ENCODE results near the gene KLHL1. TPM values are rescaled to one million over a fixed set of nuclear protein-coding genes. Genes with fewer than 3 reads are reported as not detected.

The KLHL1 gene
- total and polyA plus RNA-seq, 10 donors = 0.02 TPM; not detected in 9

GRCh38 chr13:69857183-69857821 lies 250.9 kb downstream of the KLHL1 start:
- intact Hi-C loops (cut with DNase I; ENCODE audit: low total_unique reads) = no loop called here
- Histone ChIP-seq H3K9me3 (no peaks in the 10 kb centered on the region), H3K27ac (no peak overlapping the region), H3K4me1 (no peaks in the 10 kb centered on the region), H3K36me3 (no peaks in the 10 kb centered on the region), H3K27me3 (replicated peaks in 1 of 7) (no peaks in the 10 kb centered on the region), H3K4me3 (no peak overlapping the region)
- WGBS, 5 donors = 3 to 6% (median 4%) methylated on average over 4 of the region's 4 CpGs
- TF ChIP-seq POLR2AphosphoS5 (IDR thresholded peaks at IDR 0.05) = no peak
- TF ChIP-seq CTCF (IDR thresholded peaks at IDR 0.05 in 8 of 11, conservative IDR thresholded peaks at IDR 0.05 in 3 of 11) = peak in 8 of 11 experiments; percentile 27 to 61 (median 51)
- DNase-seq = no peak

GRCh38 chr13:69856331-69856730 lies 251.9 kb downstream of the KLHL1 start:
- Histone ChIP-seq H3K9me3 (no peaks in the 10 kb centered on the region), H3K4me1 (no peaks in the 10 kb centered on the region), H3K36me3 (no peaks in the 10 kb centered on the region), H3K27ac (no peak overlapping the region), H3K27me3 (replicated peaks in 1 of 7) (no peaks in the 10 kb centered on the region), H3K4me3 (no peak overlapping the region)
- intact Hi-C loops (cut with DNase I; ENCODE audit: low total_unique reads) = no loop called here
- no peak for DNase-seq
- WGBS, 5 donors = 64 to 87% (median 69%) methylated on average over 3 of the region's 3 CpGs
- TF ChIP-seq POLR2AphosphoS5 (IDR thresholded peaks at IDR 0.05) (no peak), POLR2A (IDR thresholded peaks at IDR 0.05) (no peak), CTCF (IDR thresholded peaks at IDR 0.05 in 8 of 11, conservative IDR thresholded peaks at IDR 0.05 in 3 of 11) (no peak)

- Histone ChIP-seq H3K27me3 (replicated peaks in 1 of 7) (no peaks in the 10 kb centered on the region), H3K27ac (no peak overlapping the region), H3K9me3 (peaks cover 0 to 20% (median 0%) of the 10 kb centered on the region in 8 donors), H3K4me1 (no peaks in the 10 kb centered on the region), H3K36me3 (no peaks in the 10 kb centered on the region), H3K4me3 (no peak overlapping the region)
- no peak for DNase-seq
- TF ChIP-seq POLR2A (IDR thresholded peaks at IDR 0.05) = no peak
- no peak for TF ChIP-seq CTCF (IDR thresholded peaks at IDR 0.05 in 8 of 11, conservative IDR thresholded peaks at IDR 0.05 in 3 of 11)
- no peak for TF ChIP-seq POLR2AphosphoS5 (IDR thresholded peaks at IDR 0.05)
- intact Hi-C loops (cut with DNase I; ENCODE audit: low total_unique reads) = no loop called here
- WGBS, 5 donors = 77 to 88% (median 80%) methylated on average over 2 of the region's 2 CpGs
These were observed 279.7 kb downstream of the KLHL1 start for GRCh38 chr13:69828527-69828926.

GRCh38 chr13:69820180-69820579 lies 288.1 kb downstream of the KLHL1 start:
- intact Hi-C loops (cut with DNase I; ENCODE audit: low total_unique reads) = no loop called here
- TF ChIP-seq POLR2A (IDR thresholded peaks at IDR 0.05) (no peak), POLR2AphosphoS5 (IDR thresholded peaks at IDR 0.05) (no peak), CTCF (IDR thresholded peaks at IDR 0.05 in 8 of 11, conservative IDR thresholded peaks at IDR 0.05 in 3 of 11) (no peak)
- no peaks in the 10 kb centered on the region for H3K36me3 ChIP-seq

More at GRCh38 chr13:69820180-69820579, 288.1 kb downstream of the KLHL1 start:
- no peaks in the 10 kb centered on the region for H3K4me1 ChIP-seq
- WGBS, 5 donors = 85 to 91% (median 86%) methylated on average over 6 of the region's 6 CpGs
- DNase-seq = no peak
- peaks cover 0 to 18% (median 1%) of the 10 kb centered on the region in 8 donors for H3K9me3 ChIP-seq
- no peak overlapping the region for H3K4me3 ChIP-seq
- H3K27me3 ChIP-seq (replicated peaks in 1 of 7) = no peaks in the 10 kb centered on the region
- H3K27ac ChIP-seq = no peak overlapping the region

All from spleen (tissue), 11 donors.